Measurements from ENCODE around the gene CYP27B1. TPM values are rescaled to one million over a fixed set of nuclear protein-coding genes. Genes with fewer than 3 reads are reported as not detected.

CYP27B1 gene
- total and polyA plus RNA-seq, 2 donors (not counting 3 experiments of a cell fraction or from before 2014, with no cell fraction given): 0.62 to 2.7 TPM

- POLR2A ChIA-PET: no interaction called here
- no TSS peak for BruUV-seq (replicated peaks)
- CTCF ChIA-PET: no interaction called here
- Histone ChIP-seq H3K9me3 (replicated peaks; ENCODE audit: control insufficient read depth, insufficient read depth, low read length) (no peaks in the 10 kb centered on the region), H3K36me3 (ENCODE audit: control insufficient read depth in 2 of 2, extremely low read depth in 1 of 2, insufficient read depth in 2 of 2, low read length in 2 of 2) (no peaks in the 10 kb centered on the region), H3K27ac (ENCODE audit: insufficient read depth, low read depth, low read length) (no peak overlapping the region), H4K20me1 (replicated peaks; ENCODE audit: control insufficient read depth, extremely low read depth, insufficient read depth, low read length) (no peaks in the 10 kb centered on the region), H2AFZ (ENCODE audit: low read depth, low read length) (no peak overlapping the region), H3K27me3 (ENCODE audit: control insufficient read depth in 2 of 2, insufficient read depth in 2 of 2, low read length in 2 of 2) (peaks cover 30 to 33% of the 10 kb centered on the region in 2 experiments), H3K4me3 (replicated peaks in 1 of 3; ENCODE audit: insufficient read depth in 1 of 3, low read depth in 1 of 3, low read length in 3 of 3) (no peak overlapping the region), H3K9me1 (replicated peaks; ENCODE audit: control insufficient read depth, extremely low read depth, insufficient read depth, low read length) (no peaks in the 10 kb centered on the region), H3K9ac (replicated peaks; ENCODE audit: extremely low read depth, insufficient read depth, low read length) (no peak overlapping the region), H3K4me2 (ENCODE audit: insufficient read depth, low read length) (no peak overlapping the region), H3K79me2 (ENCODE audit: control insufficient read depth, insufficient read depth, low read length) (no peaks in the 10 kb centered on the region), H3K4me1 (ENCODE audit: control insufficient read depth, extremely low read depth, insufficient read depth, low read length) (peaks cover 6% of the 10 kb centered on the region)
- TF ChIP-seq GATA2 (IDR thresholded peaks at IDR 0.05; ENCODE audit: insufficient read depth, insufficient read length, low read depth, low read length) (no peak), MAX (IDR thresholded peaks at IDR 0.05; ENCODE audit: insufficient read depth, insufficient read length) (no peak), FOS (IDR thresholded peaks at IDR 0.05; ENCODE audit: borderline replicate concordance, insufficient read depth, low read length) (no peak), MYC (IDR thresholded peaks at IDR 0.05; ENCODE audit: low read depth, low read length) (no peak), CTCF (IDR thresholded peaks at IDR 0.05; ENCODE audit: extremely low read depth in 1 of 2, insufficient read depth in 1 of 2, low read depth in 1 of 2, low read length in 2 of 2) (no peak), EZH2 (IDR thresholded peaks at IDR 0.05; ENCODE audit: borderline replicate concordance, low read depth, low read length, severe bottlenecking) (no peak), POLR2AphosphoS5 (IDR thresholded peaks at IDR 0.05; ENCODE audit: insufficient read depth, low read depth, low read length) (no peak), POLR2A (IDR thresholded peaks at IDR 0.05; ENCODE audit: low read depth, low read length) (no peak), JUN (IDR thresholded peaks at IDR 0.05; ENCODE audit: borderline replicate concordance, insufficient read depth, insufficient read length, low read depth) (no peak)
- dilution Hi-C loops (cut with MboI; ENCODE audit: extremely low pct_ligation_motif_present, low sequenced_read_pairs): no loop called here
- no peak for DNase-seq (ENCODE audit: low read depth, low spot score)
- intact Hi-C loops (cut with micrococcal nuclease): no loop called here
- no peak for FAIRE-seq
These were observed 9.1 kb downstream of the CYP27B1 start for GRCh38 chr12:57757771-57758170.

Measured in endothelial cell of umbilical vein (primary cell).